ENCODE measurements around the gene ACSL3. TPM values are rescaled to one million over a fixed set of nuclear protein-coding genes. Genes with fewer than 3 reads are reported as not detected.

The ACSL3 gene
- total and polyA plus RNA-seq, 2 experiments from 2014 or later: 108 to 148 TPM

DNA sequence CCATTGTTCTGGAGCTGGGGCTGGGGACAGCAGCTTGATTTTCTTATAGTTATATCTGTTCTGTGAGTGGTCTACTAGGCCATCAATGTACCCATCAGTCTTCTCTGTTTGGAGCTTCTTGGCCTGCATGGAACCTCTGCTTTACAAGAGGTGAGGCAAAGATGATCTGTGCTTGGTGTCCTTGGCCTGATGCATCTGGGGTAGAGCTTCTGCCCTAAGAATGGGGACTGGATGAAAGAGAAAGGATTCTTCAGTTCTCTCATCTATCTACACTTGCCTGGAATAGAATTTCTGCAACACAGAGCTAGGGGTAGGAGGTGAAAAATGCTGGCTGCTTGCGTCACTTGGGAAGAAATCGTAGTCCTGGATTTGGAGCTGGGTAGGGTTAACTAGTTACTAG is 46.2 kb downstream of the ACSL3 start:
- H3K27ac ChIP-seq: peak overlapping the region; percentile 73
- TF ChIP-seq, protein P1, sequence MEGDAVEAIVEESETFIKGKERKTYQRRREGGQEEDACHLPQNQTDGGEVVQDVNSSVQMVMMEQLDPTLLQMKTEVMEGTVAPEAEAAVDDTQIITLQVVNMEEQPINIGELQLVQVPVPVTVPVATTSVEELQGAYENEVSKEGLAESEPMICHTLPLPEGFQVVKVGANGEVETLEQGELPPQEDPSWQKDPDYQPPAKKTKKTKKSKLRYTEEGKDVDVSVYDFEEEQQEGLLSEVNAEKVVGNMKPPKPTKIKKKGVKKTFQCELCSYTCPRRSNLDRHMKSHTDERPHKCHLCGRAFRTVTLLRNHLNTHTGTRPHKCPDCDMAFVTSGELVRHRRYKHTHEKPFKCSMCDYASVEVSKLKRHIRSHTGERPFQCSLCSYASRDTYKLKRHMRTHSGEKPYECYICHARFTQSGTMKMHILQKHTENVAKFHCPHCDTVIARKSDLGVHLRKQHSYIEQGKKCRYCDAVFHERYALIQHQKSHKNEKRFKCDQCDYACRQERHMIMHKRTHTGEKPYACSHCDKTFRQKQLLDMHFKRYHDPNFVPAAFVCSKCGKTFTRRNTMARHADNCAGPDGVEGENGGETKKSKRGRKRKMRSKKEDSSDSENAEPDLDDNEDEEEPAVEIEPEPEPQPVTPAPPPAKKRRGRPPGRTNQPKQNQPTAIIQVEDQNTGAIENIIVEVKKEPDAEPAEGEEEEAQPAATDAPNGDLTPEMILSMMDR (IDR thresholded peaks at IDR 0.05; ENCODE audit: low read depth, low read length): no peak
- H3K36me3 ChIP-seq: peaks cover 11% of the 10 kb centered on the region
- no peak overlapping the region for H3K4me3 ChIP-seq
- H3K9me3 ChIP-seq (ENCODE audit: low read depth): no peaks in the 10 kb centered on the region
- DNase-seq (ENCODE audit: low read depth in 1 of 2, low spot score in 1 of 2): no peak
- H3K27me3 ChIP-seq: no peaks in the 10 kb centered on the region
- peaks cover 39% of the 10 kb centered on the region for H3K4me1 ChIP-seq (ENCODE audit: low read depth)

DNA sequence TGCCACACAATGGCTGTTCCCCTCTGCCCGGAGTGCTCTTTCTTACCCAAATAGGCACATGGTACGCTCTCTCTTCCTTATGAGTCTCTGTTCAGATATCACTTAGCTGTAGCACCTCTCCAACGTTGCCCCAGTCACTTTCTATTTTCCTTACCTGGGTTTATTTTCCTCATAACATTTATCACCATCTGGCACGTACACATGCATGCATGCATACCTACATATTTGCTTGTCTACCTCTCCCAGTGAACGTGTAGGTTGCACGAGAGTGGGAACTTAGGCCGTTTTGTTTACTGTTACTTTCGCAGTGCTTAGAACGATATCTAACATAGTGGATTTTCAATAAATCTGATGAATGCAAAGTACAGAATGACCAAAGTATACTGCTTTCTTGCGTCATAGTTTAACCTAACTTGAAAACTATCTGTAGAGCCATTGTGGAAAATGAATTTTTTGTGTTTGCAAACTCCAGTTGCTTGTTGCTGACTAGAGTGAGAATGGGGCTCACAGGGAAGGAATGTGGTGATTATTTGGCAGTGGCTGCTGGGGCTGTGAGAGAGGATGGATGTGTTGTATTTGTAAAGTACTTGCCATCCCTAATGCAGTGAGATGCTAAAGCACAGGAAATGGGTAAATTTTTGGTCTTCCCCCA is 47.1 kb downstream of the ACSL3 start:
- H3K27ac ChIP-seq: peak overlapping the region; percentile 56
- peak in 1 of 2 donors; percentile 55 for DNase-seq (ENCODE audit: low read depth in 1 of 2, low spot score in 1 of 2)

DNA sequence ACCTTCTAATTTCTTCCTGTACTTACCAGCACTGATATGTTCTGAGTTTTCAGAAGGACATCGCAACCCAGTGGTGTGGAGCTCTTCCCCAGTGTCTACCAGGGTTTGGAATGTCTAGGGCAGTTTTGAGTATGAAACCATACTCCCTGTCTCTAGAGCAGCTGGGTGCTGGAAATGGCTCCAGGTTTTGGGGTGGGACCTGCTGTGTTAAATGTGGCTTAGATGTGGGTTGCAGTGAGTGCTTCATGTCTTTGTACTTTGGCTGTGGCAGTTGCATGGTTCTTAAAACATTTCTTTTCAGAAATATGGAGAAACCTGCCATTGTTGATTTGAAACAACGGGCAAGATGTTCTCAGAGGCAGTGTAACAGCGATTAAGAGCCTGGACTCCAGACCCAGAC is 48.5 kb downstream of the ACSL3 start:
- no peaks in the 10 kb centered on the region for H3K9me3 ChIP-seq (ENCODE audit: low read depth)
- H3K36me3 ChIP-seq: peaks cover 11% of the 10 kb centered on the region
- no peak overlapping the region for H3K27ac ChIP-seq
- no peak for DNase-seq (ENCODE audit: low read depth in 1 of 2, low spot score in 1 of 2)
- no peaks in the 10 kb centered on the region for H3K27me3 ChIP-seq
- TF ChIP-seq, protein P1 (IDR thresholded peaks at IDR 0.05; ENCODE audit: low read depth, low read length): no peak
- H3K4me3 ChIP-seq: no peak overlapping the region
- H3K4me1 ChIP-seq (ENCODE audit: low read depth): peaks cover 47% of the 10 kb centered on the region

More for the DNA sequence above, 47.1 kb downstream of the ACSL3 start:
- peaks cover 11% of the 10 kb centered on the region for H3K36me3 ChIP-seq
- H3K4me1 ChIP-seq (ENCODE audit: low read depth): peaks cover 46% of the 10 kb centered on the region
- no peaks in the 10 kb centered on the region for H3K9me3 ChIP-seq (ENCODE audit: low read depth)
- TF ChIP-seq, protein P1 (IDR thresholded peaks at IDR 0.05; ENCODE audit: low read depth, low read length): no peak
- no peaks in the 10 kb centered on the region for H3K27me3 ChIP-seq
- H3K4me3 ChIP-seq: no peak overlapping the region

DNA sequence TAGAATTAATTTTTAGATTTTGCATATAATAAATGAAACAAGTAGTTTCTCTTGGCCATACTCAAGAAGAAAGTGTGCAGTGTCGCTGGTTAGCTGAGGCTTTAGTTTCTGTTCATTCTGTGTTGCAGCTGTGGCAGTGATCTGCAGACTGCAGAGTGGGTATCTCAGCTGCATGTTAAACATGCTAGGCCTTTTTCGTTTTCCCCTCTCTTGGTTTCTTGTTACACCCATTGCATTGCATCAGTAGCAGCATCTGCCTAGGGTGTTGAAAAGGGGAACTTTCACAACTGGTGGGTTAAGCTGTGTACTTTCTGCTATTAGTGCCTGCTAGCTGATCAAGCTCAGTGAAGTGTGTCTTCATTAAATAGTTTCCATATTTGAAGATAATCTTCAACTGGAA is 51.3 kb downstream of the ACSL3 start:
- Histone ChIP-seq H3K36me3 (peaks cover 15% of the 10 kb centered on the region), H3K4me1 (ENCODE audit: low read depth) (peaks cover 30% of the 10 kb centered on the region), H3K27ac (peak overlapping the region; percentile 71), H3K27me3 (no peaks in the 10 kb centered on the region), H3K4me3 (no peak overlapping the region), H3K9me3 (ENCODE audit: low read depth) (no peaks in the 10 kb centered on the region)
- TF ChIP-seq, protein P1 (IDR thresholded peaks at IDR 0.05; ENCODE audit: low read depth, low read length): no peak
- DNase-seq (ENCODE audit: low read depth in 1 of 2, low spot score in 1 of 2): peak; percentile 20 to 77

DNA sequence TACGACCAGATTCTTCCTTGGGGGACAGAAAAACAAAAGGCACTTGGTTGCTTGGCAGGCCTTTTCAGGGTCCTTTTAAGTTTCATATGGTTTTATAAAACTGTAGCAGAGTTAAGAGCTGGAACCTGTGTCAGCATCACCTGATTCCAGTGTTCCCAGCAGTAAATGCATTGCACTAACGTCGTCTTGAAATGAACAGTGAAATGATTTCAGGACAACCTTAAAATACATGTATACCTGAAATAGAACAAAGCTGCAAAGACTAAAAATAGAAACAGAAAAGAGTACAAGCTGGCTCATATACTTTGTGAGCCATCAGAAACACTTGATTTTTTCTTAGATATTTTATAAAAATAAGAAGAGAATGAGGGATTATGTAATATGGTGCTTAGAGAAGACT is 51.9 kb downstream of the ACSL3 start:
- peaks cover 26% of the 10 kb centered on the region for H3K4me1 ChIP-seq (ENCODE audit: low read depth)
- DNase-seq (ENCODE audit: low read depth in 1 of 2, low spot score in 1 of 2): no peak
- H3K4me3 ChIP-seq: no peak overlapping the region
- no peaks in the 10 kb centered on the region for H3K9me3 ChIP-seq (ENCODE audit: low read depth)
- peak overlapping the region; percentile 71 for H3K27ac ChIP-seq
- H3K27me3 ChIP-seq: no peaks in the 10 kb centered on the region
- TF ChIP-seq, protein P1 (IDR thresholded peaks at IDR 0.05; ENCODE audit: low read depth, low read length): no peak
- peaks cover 15% of the 10 kb centered on the region for H3K36me3 ChIP-seq
